ENCODE measurements around the gene ETFA. TPM values are rescaled to one million over a fixed set of nuclear protein-coding genes. Genes with fewer than 3 reads are reported as not detected.

The ETFA gene
- total and polyA plus RNA-seq, 9 of the 15 experiments (the other 6 are each of a cell fraction or from before 2014, with no cell fraction given) = 130 to 543 (median 232) TPM

DNA sequence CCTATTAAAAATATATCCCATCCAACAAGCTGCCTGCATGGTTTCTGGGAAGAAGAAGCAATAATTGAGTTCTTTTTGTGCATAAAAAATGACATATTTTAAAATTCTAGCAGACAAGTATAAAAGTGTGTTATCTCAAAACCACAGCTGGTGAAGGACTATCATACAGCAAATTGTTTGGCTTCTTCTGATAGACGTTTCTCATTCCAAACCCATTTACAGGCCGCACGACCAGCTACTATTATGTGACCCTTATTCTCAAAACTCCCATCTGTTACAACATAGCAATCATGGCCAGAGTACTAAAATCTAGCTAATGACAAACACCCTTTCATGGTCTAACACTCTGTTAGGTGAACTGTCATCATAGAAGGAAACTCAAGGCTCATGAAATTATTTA lies 21.7 kb downstream of the ETFA start (continued):
- TF ChIP-seq TCF3 (CRISPR knock-in tag; IDR thresholded peaks at IDR 0.05) = peak; percentile 75
- no peak for TF ChIP-seq SMARCA4 (IDR thresholded peaks at IDR 0.05)
- TF ChIP-seq ZFP30 (CRISPR knock-in tag; IDR thresholded peaks at IDR 0.05; ENCODE audit: borderline replicate concordance) = no peak
- TF ChIP-seq, protein P1, sequence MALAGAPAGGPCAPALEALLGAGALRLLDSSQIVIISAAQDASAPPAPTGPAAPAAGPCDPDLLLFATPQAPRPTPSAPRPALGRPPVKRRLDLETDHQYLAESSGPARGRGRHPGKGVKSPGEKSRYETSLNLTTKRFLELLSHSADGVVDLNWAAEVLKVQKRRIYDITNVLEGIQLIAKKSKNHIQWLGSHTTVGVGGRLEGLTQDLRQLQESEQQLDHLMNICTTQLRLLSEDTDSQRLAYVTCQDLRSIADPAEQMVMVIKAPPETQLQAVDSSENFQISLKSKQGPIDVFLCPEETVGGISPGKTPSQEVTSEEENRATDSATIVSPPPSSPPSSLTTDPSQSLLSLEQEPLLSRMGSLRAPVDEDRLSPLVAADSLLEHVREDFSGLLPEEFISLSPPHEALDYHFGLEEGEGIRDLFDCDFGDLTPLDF (CRISPR knock-in tag; IDR thresholded peaks at IDR 0.05) = no peak
- TF ChIP-seq CBFA2T2 (conservative IDR thresholded peaks at IDR 0.05) = peak; percentile 45; the same call in 1 of the 2 replicates
- TF ChIP-seq, protein P2, sequence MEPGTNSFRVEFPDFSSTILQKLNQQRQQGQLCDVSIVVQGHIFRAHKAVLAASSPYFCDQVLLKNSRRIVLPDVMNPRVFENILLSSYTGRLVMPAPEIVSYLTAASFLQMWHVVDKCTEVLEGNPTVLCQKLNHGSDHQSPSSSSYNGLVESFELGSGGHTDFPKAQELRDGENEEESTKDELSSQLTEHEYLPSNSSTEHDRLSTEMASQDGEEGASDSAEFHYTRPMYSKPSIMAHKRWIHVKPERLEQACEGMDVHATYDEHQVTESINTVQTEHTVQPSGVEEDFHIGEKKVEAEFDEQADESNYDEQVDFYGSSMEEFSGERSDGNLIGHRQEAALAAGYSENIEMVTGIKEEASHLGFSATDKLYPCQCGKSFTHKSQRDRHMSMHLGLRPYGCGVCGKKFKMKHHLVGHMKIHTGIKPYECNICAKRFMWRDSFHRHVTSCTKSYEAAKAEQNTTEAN (CRISPR knock-in tag; IDR thresholded peaks at IDR 0.05) = no peak
- TF ChIP-seq CHD2 (IDR thresholded peaks at IDR 0.05; ENCODE audit: low read depth, low read length) = no peak
- no peak for TF ChIP-seq MEF2A (IDR thresholded peaks at IDR 0.05; ENCODE audit: control insufficient read depth, low read depth, low read length)
- no peak for TF ChIP-seq SNRNP70 (optimal IDR thresholded peaks at IDR 0.05; ENCODE audit: low read depth, low read length)
- TF ChIP-seq ZNF239 (CRISPR knock-in tag; IDR thresholded peaks at IDR 0.05) = no peak
- TF ChIP-seq ZNF134 (CRISPR knock-in tag; conservative IDR thresholded peaks at IDR 0.05) = no peak
- TF ChIP-seq ZNF830 (CRISPR knock-in tag; IDR thresholded peaks at IDR 0.05) = no peak
- TF ChIP-seq, protein P3, sequence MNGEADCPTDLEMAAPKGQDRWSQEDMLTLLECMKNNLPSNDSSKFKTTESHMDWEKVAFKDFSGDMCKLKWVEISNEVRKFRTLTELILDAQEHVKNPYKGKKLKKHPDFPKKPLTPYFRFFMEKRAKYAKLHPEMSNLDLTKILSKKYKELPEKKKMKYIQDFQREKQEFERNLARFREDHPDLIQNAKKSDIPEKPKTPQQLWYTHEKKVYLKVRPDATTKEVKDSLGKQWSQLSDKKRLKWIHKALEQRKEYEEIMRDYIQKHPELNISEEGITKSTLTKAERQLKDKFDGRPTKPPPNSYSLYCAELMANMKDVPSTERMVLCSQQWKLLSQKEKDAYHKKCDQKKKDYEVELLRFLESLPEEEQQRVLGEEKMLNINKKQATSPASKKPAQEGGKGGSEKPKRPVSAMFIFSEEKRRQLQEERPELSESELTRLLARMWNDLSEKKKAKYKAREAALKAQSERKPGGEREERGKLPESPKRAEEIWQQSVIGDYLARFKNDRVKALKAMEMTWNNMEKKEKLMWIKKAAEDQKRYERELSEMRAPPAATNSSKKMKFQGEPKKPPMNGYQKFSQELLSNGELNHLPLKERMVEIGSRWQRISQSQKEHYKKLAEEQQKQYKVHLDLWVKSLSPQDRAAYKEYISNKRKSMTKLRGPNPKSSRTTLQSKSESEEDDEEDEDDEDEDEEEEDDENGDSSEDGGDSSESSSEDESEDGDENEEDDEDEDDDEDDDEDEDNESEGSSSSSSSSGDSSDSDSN (IDR thresholded peaks at IDR 0.05; ENCODE audit: borderline replicate concordance in 1 of 2, low read depth in 2 of 2, low read length in 2 of 2) = no peak
- TF ChIP-seq MTF1 (CRISPR knock-in tag; IDR thresholded peaks at IDR 0.05; ENCODE audit: borderline replicate concordance) = no peak
- TF ChIP-seq TAL1 (IDR thresholded peaks at IDR 0.05) = peak; percentile 59
- TF ChIP-seq, protein P4, sequence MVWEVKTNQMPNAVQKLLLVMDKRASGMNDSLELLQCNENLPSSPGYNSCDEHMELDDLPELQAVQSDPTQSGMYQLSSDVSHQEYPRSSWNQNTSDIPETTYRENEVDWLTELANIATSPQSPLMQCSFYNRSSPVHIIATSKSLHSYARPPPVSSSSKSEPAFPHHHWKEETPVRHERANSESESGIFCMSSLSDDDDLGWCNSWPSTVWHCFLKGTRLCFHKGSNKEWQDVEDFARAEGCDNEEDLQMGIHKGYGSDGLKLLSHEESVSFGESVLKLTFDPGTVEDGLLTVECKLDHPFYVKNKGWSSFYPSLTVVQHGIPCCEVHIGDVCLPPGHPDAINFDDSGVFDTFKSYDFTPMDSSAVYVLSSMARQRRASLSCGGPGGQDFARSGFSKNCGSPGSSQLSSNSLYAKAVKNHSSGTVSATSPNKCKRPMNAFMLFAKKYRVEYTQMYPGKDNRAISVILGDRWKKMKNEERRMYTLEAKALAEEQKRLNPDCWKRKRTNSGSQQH (CRISPR knock-in tag; IDR thresholded peaks at IDR 0.05) = no peak
- TF ChIP-seq, protein P5, sequence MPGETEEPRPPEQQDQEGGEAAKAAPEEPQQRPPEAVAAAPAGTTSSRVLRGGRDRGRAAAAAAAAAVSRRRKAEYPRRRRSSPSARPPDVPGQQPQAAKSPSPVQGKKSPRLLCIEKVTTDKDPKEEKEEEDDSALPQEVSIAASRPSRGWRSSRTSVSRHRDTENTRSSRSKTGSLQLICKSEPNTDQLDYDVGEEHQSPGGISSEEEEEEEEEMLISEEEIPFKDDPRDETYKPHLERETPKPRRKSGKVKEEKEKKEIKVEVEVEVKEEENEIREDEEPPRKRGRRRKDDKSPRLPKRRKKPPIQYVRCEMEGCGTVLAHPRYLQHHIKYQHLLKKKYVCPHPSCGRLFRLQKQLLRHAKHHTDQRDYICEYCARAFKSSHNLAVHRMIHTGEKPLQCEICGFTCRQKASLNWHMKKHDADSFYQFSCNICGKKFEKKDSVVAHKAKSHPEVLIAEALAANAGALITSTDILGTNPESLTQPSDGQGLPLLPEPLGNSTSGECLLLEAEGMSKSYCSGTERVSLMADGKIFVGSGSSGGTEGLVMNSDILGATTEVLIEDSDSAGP (CRISPR knock-in tag; IDR thresholded peaks at IDR 0.05) = no peak
- no peak for TF ChIP-seq NCOA4 (IDR thresholded peaks at IDR 0.05; ENCODE audit: partially characterized antibody)
- no peak for TF ChIP-seq GABPB2 (CRISPR knock-in tag; conservative IDR thresholded peaks at IDR 0.05)
- TF ChIP-seq CEBPG (CRISPR knock-in tag; IDR thresholded peaks at IDR 0.05) = no peak
- TF ChIP-seq CEBPG (tag; conservative IDR thresholded peaks at IDR 0.05 in 1 of 2, IDR thresholded peaks at IDR 0.05 in 1 of 2) = no peak
- no peak for TF ChIP-seq ILK (tag; IDR thresholded peaks at IDR 0.05; ENCODE audit: borderline replicate concordance, low read depth)
